ENCODE data around the gene ST14.

ST14 gene

DNA sequence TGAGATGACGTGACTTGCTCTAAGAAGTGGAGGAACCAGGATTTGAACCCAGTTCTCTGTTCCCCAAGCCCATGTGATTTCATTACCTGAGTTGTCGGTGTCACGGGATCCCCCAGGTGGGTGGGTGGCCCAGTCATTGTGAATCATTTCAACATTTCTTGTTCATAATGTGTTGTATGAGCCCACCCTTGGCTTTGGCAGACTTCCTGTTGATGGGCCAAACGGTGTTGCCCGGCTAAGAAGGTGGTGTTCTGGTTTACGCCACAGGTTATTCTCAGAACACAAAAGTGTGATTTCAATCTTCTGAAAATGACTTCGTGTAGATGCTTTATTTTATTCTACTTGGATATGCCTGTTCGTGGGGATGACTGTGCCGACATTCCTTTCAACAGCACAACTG is 21.6 kb upstream of the ST14 start:
- DNase-seq, result no peak

DNA sequence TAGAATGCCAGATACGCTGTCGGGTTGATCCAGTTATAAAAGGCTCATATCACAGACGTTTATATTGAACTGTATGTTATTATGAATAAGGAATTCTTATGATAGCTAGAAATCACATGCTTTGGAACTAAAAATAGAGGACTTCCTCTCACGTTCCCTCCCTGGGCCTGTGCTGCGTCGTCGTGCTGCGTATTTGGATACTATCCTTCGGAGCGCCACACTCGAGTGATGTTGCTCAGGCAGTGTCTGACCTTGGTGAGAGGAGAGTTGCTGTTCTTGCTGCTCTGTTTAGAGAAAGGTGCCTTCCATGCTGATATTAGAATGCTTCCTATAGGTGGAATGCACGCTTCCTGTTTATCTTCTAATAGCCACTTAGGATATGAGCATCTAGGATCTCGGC is 20.2 kb upstream of the ST14 start:
- no peak for DNase-seq

DNA sequence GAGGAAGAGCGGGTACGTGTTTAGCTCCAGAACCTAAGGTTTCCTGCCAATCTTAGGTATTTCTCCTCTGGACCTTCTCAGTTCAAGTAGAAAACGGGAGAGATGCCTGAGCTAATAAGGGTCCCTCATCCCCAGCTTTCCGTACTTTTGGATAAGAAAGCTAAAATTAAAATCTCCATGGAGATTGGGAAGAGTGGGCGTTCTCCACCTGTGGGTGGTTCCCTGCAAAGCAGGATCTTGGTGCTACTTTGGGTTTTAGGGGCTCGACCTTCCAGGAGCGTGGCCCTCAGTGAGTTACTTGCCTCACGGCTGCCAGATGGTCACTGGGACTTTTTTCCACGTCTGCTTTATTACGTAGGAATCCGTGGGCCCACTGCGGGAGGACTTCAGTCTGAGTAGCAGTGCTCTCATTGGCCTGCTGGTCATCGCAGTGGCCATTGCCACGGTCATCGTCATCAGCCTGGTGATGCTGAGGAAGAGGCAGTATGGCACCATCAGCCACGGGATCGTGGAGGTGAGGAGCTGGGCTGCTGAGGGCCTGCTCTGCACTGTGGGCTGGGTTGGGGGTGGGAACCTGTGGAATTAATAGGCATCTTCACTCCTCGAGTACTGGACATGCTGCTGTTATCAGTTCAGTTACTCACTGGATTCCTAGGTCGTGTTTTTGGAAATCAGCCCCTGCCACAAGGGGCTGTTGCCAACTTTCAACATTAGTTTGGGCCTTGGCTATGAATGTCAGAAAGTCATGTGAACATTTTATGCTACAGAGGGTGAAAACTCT is 17.8 kb upstream of the ST14 start:
- DNase-seq, result no peak

DNA sequence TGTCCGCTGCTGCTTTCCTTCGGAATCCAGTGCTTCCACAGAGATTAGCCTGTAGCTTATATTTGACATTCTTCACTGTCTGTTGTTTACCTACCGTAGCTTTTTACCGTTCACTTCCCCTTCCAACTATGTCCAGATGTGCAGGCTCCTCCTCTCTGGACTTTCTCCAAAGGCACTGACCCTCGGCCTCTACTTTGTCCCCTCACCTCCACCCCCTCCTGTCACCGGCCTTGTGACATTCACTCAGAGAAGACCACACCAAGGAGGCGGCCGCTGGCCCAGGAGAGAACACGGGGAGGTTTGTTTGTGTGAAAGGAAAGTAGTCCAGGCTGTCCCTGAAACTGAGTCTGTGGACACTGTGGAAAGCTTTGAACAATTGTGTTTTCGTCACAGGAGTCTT is 15.4 kb upstream of the ST14 start:
- DNase-seq, result no peak

DNA sequence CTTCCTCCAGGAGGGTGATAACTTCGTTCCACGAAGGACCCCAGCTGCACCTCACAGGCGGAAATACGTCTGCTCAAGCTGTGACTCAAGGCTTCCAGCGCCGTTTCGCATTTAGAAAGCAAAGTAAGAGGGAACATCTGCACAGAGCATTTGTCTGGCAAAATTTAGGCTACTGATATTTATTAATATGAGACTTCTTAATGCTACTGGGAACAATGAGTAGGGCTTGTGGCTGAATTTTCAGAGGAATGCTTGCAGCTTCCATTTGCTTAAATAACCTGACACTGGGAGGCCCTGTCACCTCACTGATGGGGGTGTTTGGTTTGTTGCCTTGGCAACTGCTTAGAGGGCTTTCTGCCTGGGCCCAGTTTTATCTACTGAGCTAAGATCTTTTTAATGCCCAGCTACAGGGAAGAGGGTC is 14.7 kb upstream of the ST14 start:
- no peak for DNase-seq

DNA sequence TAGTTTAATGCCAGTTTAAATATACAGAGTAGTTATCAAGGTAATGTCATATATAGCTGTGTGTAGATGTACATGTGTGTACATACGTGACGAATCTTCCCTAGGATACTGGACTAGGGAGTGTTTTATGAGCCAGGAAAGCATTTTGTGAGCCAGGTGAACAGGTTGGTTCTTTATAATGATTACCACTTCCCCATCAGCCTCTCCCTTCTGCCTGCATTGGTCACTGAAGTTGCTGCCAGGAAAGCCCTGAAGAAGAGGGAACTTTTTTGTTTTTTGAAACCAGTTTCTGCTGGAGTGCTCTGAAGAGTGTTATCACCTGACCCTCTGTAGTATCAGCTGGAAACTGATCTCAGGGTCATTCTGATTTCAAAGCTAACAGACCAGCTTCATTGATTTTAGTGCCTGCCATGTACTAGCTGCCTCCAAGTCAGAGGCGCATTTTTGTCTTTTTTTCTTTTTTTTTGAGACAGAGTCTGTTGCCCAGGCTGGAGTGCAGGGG is 14.2 kb upstream of the ST14 start:
- no peak for DNase-seq

DNA sequence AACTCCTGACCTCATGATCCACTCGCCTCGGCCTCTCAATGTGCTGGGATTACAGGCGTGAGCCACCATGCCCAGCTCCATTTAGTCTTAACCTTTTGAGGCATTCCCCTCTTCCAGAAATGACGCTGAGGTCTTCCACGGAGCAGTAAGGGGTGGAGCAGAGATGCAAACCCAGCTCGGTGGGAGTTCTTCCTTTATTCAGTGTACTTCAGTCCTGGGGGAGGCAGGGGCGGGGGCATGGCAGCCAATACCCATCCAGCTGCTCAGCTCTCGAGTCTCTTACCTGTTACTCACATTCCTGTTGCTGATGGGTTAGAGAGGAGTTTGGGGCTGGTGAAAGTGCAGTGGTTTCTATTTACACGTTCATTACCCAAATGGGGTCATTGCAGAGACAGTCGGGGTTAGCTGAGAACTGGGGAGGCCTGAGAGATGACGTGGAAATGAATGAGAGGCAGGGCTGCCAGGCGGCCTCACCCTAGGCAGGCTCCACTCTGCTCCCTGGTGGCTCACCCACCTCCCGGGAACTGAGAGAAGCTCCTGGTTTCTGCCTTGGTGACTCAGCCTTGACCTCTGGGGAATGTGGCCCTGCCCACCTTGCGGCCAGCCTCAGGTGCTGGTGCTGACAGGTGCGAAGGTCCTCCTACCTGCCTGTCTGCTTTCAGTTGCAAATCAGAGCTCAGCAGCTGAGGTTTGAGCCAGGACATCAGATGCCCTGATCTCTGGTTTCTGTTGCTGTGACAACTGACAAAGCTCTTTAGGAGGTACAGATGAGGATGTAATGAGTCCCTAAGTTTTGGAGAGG is 13.4 kb upstream of the ST14 start:
- no peak for DNase-seq

DNA sequence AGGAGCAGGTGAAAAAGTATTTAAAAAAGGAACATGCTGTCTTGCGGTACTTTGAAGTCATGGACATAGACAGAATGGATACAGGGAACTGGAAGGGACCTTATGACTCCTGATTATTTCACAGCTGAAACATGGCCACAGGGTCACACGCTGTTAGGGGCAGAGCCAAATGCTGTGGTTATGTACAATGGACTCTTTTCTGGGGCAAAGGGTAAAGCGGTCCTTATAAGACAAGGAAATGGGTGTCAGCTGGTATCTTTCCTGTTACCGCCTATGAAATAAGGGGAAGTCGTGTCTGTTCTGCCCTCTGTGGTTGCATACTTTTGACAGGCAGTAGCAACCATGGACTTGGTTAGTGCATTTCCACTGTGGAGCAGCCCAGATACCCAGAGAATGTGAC is 12.8 kb upstream of the ST14 start:
- no peak for DNase-seq

DNA sequence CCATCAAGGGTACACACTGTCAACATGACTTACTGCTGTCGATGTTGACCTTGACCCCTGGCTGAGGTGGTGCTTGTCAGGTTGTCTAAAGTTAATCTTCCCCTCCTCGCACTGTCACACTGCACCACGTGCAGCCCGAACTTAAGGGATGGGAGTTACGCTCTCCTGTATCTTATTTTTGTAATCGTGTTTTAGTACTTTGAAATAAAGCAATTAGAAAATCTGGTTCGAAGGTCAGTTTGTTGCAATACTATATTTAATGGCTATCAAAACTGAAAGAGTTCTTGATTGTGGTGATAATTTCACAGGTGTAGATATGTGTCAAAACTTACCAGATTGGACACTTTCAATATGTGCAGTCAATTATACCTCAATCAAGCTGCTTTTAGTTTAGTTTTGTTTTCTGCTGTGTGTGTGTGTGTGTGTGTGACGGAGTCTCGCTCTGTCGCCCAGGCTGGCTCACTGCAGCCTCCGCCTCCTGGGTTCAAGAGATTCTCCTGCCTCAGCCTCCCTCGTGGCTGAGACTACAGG is 10.7 kb upstream of the ST14 start:
- no peak for DNase-seq

DNA sequence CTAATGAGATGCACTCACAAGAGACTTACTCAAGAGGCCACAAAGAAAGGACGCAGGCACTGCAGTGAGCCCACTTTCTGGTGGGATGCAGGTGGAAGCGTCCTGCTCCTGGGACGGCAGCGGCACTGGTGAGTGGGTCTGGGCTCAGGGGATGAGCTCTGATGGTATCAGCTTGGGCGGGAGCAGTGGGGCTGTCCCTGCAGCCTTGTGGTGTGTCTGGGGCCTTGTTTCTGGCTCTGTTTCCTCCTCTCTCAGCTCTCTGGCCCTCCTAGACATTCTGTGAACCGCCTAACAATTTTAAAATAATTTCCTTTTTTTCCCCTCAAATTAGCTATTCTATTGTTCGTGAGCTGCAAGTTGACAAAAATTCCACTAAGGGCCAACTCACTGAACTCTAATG is 8.8 kb upstream of the ST14 start:
- DNase-seq, result no peak

DNA sequence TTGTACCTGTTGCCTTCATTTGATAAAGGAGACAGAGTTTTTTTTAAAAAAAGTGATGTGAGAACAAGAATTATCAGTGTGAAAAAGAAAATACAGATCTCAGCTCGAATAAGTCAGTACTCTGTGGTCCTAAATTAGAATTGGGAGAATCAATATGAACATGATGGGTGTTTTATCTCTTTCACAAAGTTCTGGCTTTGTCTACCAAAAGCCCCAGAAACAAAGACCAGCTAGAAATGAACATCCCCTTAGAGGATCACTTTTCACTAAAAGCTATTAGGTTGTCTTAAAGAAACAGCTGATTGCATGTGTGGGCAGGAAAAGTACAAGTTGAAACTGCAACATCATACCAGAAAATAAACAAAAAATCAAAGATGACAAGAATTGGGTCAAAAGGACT is 8.4 kb upstream of the ST14 start:
- no peak for DNase-seq

DNA sequence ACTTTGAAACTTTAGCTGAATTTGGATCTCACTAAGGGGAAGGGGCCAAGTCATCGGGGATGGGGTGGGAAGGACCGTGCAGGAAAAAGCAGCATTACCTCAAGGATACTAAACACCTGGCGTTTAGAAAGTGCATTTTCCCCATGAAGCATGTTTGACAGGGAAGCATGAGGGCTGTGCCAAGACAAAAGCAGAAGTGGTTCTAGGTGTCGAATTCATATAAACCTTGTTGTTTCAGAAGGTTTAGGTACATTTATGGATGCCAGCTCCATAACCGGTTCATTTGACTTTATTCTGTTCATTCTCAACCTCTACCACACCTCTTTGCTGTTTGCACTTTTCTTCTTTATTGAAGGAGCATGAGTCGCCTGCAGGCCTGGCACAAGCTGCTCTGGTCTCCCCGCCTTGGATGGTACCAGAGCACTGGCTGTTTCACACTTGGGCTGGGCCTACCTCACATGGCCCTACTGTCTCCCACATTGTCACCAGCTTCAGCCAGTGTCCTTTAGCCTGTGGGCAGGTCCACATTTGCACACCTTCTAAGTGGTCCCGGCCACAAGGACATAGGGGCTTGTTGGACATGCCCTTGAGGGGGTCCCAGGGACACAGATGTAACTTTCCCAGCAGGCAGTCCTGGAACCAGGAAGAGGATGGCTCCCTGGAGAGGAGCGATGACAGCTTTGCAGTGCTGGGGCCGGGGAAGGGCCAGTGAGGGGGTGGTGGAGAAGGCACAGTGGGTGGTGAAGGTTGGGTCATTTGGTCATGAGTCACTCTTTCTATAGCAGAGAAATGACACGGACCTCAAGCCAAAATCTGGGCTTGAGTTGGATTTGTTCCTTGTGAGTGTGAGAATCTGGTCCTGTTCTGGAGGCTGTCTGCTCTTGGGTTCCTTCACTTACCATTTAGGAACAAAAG is 3.2 kb upstream of the ST14 start:
- no peak for DNase-seq

DNA sequence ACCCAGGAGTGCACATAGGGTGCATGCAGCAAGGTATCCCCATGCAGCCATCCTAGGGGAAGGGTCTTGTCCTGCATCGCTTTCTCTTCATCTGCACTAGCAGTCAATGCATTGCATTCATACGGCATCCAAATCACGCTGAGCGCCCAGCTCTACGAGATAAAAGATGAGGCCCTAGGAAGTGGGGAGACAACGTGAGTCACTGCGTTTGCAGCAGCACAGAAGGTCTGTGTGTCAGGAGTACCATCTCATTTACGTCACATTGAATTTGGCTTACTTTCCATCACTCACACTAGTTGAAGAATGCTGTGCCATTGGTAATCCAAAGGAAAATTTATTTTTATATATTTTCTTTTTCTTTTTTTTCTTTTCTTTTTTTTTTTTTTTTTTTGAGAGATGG is 2.5 kb upstream of the ST14 start:
- no peak for DNase-seq

DNA sequence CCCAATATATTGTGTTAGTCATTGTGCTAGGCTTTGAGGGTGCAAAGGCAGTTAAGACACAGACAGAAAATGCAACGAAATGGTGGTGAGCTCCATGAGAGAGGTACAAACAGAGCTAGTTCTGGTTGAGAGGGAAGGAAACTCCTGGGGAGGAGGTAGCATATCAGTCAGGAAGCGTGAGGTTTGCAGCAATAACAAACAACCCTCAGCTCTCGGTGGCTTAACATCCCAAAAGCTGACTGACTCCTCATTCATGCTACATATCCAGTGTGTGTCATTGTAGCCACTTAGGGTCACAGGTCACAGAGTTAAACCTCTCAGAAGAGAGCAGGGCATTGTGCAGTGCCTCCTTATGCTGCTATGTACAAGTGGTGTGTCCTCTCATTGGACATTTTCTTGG is 1.7 kb upstream of the ST14 start:
- no peak for DNase-seq

DNA sequence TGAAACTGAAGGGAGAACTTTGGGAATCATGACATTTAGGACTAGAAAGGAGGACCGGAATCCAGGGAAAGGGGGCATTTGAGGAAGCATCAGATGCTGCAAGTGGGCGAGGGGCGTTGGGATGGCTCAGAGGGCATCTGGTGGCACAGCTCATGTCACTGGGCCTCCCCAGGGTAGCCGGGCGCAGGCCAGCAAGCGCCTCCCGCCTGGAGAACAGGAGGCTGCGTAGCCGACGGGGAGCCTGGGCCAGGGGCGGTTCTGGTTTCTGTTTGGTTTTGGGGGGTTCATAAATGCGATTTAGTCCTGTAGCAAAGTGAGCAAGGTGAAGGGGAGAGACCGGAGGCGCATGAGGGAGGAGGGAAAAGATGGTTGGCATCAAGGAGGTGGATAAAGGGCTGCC is 443 bp upstream of the ST14 start:
- DNase-seq, result no peak

DNA sequence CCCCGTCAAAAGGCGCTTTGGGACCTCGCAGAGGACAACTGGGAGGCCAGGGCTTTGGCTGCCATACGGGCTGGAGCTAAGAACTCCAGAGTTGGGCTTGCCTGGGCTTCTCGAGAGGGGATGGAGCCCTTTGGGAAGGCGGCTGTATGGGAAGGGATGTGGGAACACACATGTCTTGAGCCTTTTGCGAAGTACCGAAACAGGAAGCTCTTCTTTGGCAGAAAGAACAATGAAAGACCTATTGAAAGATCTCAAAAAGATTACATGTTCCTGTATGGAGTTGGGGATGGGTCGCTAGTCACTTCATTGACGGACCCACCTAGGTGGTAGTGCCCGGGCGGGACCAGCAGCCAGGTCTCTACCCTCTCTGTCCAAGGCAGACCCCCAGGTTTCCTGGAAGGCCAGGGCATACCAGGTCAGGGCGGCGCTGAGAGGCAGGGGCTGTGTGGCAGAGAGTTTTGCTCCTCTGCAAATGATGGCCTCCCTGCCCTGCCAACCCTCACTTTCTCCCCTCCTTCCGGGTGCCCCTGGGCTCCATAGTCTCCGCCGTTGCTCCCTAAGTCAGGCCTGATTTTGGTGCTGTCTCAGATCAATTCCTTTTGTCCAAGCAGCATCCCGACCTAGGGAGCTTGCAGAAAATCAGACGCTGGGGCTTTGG is 1.0 kb downstream of the ST14 start:
- no peak for DNase-seq

DNA sequence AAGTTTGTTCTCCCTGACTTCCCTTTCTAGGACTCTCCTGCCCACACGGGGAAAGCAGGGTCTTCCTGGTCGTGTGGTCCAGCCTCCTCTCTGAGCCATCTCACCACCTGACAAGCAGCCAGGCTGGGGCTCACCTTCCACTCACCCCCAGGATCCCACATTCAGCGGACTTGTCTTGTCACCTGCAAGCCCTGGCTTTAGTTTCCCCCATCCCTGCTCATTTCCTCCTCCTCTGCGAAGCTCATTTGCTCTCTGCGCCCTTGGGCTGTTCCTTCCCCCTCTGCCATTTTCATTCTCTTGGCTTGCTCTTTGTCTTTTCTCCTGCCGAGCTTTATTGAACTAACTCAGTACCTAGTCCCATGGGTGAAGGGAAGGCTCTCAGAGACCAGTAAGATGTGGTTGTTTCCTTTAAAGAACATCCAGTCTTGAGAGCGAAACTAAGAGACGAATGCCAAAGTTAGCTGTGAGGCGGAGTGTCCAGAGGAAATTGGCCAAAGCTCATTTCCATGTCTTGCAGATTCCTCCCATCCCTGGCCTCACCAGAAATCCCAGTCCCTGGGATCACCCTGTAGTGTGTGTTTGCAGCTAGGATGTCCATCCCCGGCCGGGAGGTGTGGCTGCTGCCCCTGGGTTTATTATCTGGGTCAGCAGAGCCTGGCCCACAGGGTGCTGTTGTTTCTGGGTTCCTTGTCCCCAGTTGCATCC is 2.0 kb downstream of the ST14 start:
- DNase-seq, result no peak

DNA sequence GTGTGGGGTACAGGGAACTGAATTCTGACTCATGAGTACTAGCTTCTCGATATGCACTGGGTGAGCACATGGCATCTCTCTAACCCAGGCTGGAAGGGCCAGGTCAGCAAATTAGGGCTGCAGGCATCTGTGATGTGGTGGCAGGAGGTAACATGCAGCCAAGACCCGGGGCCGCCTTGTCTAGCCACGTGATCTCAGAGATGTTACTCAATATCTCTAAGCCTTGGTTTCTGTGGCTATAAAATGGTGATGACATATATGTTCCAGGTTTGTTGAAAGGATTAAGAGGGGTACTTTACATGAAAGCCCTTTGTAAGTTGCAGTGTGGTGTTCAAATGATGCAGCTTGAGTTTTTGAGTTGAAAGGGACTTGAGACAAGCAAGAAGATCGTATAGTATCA is 3.2 kb downstream of the ST14 start:
- DNase-seq, result no peak

DNA sequence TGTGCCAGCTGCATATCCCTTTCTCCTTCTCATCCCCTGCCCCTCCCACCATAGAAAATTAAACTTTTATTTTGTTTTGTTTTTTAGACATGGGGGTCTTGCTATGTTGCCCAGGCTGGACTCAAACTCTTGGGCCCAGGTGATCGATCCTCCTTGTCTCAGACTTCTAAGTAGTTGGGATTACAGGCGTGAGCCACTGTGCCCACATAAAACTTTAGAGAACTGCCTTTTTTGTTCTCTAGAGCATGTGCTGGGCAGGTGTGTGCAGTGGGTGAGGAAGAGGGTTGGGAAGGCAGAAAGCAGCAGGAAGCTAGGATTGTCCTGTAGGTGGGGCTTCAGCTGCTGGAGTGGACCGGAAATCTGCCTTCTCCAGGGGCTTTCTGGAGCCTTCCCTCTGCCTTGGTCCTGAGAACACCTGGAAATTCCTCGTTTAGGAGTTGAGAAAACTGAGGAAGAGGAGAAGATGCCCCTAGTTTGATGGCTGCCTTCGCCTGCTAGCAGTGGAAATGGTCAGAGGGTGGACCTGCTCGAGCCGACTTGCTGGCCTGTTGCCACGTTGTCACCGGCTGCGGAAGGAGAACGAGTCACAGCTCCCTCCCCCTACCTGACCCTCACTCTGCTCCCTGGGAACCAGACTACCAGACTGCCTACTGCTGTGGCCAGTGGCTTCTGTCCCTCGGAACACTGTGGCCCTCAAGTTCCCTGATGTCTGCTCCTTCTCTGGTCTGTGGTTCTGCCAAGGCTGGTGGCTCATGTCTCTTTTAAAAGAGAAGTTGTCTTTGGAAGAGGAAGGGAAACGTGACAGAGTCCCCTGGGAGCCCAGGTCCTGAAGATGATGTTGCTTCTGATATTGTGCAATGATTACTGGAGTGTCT is 4.0 kb downstream of the ST14 start:
- no peak for DNase-seq

DNA sequence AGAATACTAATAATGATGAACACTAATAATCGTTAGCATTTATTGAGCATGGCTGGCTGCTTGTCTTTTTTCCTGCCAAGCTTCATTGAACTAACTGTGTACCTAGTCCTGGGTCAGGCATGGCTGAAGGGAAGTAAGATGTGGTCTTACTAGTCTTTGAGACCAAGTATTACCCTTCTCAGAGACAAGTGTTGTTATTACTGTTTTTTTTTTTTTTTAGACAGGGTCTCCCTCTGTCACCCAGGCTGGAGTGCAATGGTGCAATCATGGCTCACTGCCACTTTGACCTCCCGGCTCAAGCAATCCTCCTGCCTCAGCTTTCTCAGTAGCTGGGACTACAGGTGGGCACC is 4.6 kb downstream of the ST14 start:
- DNase-seq, result no peak
